ENCODE measurements around the gene DNAH1. TPM values are rescaled to one million over a fixed set of nuclear protein-coding genes. Genes with fewer than 3 reads are reported as not detected.

The DNAH1 gene
- total RNA-seq, 1 experiment from 2014 or later, result 0.48 TPM

GRCh38 chr3:52387481-52387880, 71.4 kb downstream of the DNAH1 start:
- DNase-seq (ENCODE audit: low read depth), result no peak

DNA sequence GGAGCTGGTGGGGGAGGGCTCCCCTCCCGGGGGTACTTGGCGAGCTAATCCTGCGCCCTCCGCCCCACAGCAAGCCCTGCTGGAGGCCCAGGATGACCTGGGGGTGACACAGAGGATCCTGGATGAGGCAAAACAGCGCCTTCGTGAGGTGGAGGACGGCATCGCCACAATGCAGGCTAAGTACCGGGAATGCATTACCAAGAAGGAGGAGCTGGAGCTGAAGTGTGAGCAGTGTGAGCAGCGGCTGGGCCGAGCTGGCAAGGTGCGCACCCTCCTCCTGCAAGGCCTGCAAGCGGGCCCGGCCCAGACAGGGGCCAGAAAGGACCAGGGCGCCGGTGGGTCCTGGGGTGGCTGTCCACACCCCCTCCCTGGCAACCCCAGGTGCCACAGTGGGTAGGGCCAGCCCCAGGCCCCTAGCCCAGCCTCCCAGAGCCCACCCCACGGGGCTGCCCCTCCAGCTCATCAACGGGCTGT, 72.3 kb downstream of the DNAH1 start:
- DNase-seq (ENCODE audit: low read depth), result no peak

DNA sequence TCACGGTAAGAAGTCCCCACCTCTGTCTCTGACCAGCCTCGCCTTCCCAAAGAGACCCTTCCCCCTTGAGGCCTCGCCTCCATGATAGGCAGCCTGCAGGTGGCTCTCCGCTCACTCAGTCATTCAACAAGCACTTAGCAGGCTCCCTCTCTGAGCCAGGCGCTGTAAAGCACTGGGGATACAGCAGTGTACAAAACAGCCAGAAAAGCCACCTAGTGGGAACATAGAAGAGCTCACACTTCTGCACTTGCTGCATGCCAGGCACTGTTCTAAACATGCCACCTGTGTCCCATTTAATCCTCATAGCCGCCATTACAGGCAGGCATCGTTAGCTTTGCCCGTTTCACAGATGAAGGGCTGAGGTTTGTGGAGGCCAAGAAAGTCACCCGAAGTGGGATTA, 72.8 kb downstream of the DNAH1 start:
- DNase-seq (ENCODE audit: low read depth), result no peak

GRCh38 chr3:52391096-52391495, 75.0 kb downstream of the DNAH1 start:
- DNase-seq (ENCODE audit: low read depth), result no peak

GRCh38 chr3:52392216-52392930, 76.3 kb downstream of the DNAH1 start:
- DNase-seq (ENCODE audit: low read depth), result no peak

DNA sequence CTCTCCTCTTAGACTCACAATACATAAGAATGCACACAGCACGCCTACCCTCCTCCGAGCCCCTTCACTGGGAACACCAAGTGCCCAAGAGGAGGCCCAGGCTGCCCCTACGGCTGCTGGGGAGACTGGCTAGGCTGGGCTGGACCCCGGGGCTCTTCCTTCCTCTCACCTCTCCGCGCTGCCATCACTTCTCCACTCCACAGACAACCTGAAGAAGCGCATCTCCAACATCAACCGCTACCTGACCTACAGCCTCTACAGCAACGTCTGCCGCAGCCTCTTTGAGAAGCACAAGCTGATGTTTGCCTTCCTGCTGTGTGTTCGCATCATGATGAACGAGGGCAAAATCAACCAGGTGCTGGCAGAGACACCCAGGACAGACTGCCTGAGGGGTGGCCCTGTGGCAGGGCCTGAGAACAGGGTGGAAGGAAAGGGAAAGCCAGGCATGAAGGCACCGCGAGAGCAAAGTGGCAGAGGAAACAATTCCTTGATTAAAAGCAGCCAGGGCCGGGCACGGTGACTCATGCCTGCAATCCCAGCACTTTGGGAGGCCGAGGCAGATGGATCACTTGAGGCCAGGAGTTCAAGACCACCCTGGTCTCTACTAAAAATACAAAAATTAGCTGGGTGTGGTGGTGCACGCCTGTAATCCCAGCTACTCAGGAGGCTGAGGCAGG, 77.2 kb downstream of the DNAH1 start:
- DNase-seq (ENCODE audit: low read depth), result no peak

DNA sequence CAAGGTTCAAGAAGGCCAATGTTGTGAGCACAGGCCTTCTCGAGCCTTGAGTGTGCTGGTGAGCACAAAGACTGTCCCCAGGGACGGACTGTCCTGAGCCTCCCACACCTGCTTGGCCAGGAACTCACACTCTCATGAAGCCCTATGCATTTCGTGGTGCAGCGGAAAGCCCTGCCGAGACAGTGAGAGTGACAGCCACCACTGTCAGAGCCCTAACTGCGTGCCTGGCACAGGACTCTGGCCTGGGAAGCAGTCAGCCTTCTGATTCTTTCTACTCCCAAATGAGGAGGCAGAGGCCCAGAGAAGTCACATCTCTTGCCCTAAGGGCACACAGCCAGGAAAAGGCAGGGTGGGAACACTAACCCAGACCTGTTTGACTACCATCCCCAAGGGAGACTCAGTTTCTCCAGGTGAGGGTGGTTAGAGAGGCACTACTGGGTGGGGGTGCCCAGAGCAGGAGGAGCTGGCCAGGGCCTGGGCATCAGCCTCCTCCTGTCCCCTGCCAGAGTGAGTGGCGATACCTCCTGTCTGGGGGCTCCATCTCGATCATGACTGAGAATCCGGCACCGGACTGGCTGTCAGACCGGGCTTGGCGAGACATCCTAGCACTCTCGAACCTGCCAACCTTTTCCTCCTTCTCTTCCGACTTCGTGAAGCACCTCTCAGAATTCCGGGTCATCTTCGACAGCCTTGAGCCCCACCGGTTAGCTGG, 78.0 kb downstream of the DNAH1 start:
- no peak for DNase-seq (ENCODE audit: low read depth)

DNA sequence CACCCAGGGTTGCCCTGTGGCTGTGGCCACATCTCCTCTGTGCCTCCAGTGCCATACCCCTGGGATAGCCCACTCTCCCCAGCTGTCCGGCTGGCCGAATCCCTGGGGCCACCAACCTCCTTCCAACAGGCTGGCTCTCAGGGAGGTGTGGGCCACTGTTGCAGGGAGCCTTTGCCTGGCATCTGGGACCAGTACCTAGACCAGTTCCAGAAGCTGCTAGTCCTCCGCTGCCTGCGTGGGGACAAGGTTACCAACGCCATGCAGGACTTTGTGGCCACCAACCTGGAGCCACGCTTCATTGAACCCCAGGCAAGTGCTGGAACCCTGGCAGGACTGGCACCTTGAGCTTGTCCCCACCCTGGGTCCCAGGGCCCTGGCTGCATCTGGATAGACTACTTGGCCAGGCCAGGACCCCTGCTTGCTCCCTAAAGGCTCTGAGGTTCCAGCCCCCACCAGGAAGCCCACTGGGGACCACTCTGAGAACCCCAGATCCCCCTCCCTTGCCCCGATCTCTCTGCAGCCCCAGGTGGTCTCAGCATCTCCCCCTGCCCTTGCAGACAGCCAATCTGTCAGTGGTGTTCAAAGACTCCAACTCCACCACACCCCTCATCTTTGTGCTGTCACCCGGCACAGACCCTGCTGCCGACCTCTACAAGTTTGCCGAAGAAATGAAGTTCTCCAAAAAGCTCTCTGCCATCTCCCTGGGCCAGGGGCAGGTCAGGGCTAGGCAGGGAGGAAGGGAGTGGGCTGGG, 78.8 kb downstream of the DNAH1 start:
- no peak for DNase-seq (ENCODE audit: low read depth)

- no peak for DNase-seq (ENCODE audit: low read depth)
Measured at GRCh38 chr3:52395503-52395865, 79.4 kb downstream of the DNAH1 start.

DNA sequence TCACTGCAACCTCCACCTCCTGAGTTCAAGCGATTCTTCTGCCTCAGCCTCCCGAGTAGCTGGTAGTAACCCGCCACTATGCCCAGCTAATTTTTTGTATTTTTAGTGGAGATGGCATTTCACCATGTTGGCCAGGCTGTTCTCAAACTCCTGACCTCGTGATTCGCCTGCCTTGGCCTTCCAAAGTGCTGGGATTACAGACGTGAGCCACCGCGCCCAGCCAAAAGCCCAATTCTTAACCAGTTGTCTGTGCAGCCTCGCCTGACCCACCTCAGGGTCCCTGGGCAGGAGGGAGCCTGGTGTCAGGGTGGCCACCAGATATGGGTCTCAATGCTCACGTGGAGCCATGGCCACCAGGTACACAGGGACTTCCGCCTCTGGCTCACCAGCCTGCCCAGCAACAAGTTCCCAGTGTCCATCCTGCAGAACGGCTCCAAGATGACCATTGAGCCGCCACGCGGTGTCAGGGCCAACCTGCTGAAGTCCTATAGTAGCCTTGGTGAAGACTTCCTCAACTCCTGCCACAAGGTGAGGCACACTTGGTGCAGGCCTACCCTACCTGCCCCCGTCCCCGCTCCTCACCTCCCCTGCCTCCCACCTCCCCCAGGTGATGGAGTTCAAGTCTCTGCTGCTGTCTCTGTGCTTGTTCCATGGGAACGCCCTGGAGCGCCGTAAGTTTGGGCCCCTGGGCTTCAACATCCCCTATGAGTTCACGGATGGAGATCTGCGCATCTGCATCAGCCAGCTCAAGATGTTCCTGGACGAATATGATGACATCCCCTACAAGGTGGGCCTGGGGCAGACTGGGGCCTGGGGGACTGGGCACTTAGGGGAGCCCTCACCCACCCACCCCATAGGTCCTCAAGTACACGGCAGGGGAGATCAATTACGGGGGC, 80.1 kb downstream of the DNAH1 start:
- DNase-seq (ENCODE audit: low read depth), result no peak

- DNase-seq (ENCODE audit: low read depth), result no peak
Measured at GRCh38 chr3:52396907-52397591, 80.9 kb downstream of the DNAH1 start.

DNA sequence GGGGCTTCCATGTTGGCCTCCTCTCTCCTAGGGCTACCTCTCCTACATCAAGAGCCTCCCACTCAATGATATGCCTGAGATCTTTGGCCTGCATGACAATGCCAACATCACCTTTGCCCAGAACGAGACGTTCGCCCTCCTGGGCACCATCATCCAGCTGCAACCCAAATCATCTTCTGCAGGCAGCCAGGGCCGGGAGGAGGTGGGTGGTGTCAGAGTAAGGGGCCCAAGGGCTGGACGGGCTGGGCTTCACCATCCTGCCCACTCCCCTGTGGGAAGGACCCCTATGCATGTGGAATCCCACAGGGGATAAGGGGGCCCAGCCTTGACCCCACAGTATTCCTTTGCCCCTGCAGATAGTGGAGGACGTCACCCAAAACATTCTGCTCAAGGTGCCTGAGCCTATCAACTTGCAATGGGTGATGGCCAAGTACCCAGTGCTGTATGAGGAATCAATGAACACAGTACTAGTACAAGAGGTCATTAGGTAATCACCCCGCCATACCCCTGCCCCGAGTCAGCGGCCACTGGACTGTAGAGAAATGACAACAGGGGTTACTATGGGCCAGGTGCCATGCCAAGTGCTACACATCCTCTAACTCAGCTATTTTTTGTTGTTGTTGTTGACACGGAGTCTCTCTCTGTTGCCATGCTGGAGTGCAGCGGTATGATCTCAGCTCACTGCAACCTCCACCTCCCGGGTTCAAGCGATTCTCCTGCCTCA, 81.7 kb downstream of the DNAH1 start:
- no peak for DNase-seq (ENCODE audit: low read depth)

- no peak for DNase-seq (ENCODE audit: low read depth)
Measured at GRCh38 chr3:52398670-52399081, 82.6 kb downstream of the DNAH1 start.

- no peak for DNase-seq (ENCODE audit: low read depth)
Measured at GRCh38 chr3:52399131-52399530, 83.0 kb downstream of the DNAH1 start.

DNA sequence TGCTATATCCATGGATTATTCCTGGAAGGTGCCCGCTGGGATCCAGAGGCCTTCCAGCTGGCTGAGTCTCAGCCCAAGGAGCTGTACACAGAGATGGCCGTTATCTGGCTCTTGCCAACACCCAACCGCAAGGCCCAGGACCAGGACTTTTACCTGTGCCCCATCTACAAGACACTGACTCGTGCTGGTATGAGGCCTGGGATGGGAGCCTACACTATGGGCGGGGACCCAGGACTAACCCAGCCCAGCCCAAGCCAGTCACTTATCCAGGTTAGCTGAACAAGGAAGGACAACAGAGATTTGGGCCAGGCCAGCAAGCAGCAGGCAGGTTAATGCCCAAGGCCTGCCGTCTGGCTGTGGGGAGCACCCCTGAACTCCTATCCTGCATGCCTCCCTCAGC, 83.5 kb downstream of the DNAH1 start:
- no peak for DNase-seq (ENCODE audit: low read depth)

- DNase-seq (ENCODE audit: low read depth), result no peak
Measured at GRCh38 chr3:52400275-52400793, 84.2 kb downstream of the DNAH1 start.

DNA sequence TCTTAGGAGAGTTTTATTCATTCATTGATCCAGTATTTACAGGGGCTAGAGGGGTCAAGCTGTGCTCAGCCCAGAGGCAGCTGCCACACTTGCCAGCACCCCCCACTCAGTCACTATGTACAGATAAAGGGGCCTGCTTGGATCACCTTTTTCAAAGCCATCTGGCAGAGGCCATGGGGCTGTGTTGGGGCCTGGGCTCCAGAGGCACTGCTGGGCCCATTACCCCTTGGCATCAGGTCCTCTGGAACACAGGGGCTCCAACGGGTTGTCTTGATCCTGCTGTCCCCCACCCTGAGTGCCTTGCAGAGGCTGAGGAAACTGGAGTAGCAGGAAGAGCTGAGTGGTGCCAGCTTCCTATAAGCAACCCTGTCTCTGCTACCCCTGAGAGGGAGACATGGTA, 84.9 kb downstream of the DNAH1 start:
- DNase-seq (ENCODE audit: low read depth), result no peak

DNA sequence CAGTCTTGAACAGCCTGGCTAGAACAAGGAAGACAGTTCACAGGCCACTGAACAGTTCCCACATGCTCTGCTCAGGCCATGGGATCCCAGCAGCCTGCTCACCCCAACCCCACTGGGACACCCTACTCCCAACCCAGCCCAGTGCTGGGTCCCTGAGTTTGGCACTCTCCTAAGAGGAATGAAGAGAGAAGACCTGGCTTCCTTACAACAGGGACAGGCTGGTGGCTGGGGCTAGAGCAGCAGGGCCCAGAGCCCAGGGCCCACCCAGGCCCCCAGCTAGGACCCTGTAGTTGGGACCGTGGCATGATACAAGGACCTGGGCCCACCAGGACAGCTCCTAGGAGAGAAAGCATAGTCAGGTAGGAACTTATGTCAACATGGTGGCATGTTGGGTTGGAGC, 85.4 kb downstream of the DNAH1 start:
- DNase-seq (ENCODE audit: low read depth), result no peak

GRCh38 chr3:52402101-52402521, 86.0 kb downstream of the DNAH1 start:
- DNase-seq (ENCODE audit: low read depth), result no peak
